Mononuclear cell (primary cell): ENCODE results near the gene ADSS2. TPM values are rescaled to one million over a fixed set of nuclear protein-coding genes. Genes with fewer than 3 reads are reported as not detected.
"Not testable (repeated sequence)": the region's sequence is repeated elsewhere in the genome, so short reads cannot be mapped to it uniquely, and the experiment has no call there.

Source experiments
- H3K27me3 ChIP-seq: 2 replicates; pipeline ENCODE4 v1.6.0; 2011; ENCODE audit warnings: low read length, control low read depth; ENCODE audit not compliant: insufficient read depth
- H3K4me1 ChIP-seq: 2 replicates; pipeline ENCODE4 v1.5.1; 2011; ENCODE audit warnings: mild to moderate bottlenecking, low read length, control low read depth; ENCODE audit not compliant: insufficient read depth
- H3K4me3 ChIP-seq: 2 replicates; pipeline ENCODE4 v1.5.1; 2011; ENCODE audit warnings: mild to moderate bottlenecking, low read length, moderate library complexity
- H3K9me3 ChIP-seq: 2 replicates; pipeline ENCODE4 v1.5.1; 2011; ENCODE audit warnings: low read depth, mild to moderate bottlenecking, control low read depth, low read length
- total RNA-seq: library from RNA; depleted of rRNA; stranded (reverse); fragments of >200 nt; gene quantifications from one replicate; pipeline ENCODE4 v1.2.3, GENCODE V29; 2012

ADSS2 gene
- total RNA-seq, 1 donor, result 40.6 TPM

GRCh38 chr1:244370060-244370637, 81.6 kb downstream of the ADSS2 start:
- Histone ChIP-seq H3K4me3 (no peak overlapping the region), H3K4me1 (peaks cover 4% of the 10 kb centered on the region), H3K27me3 (no peaks in the 10 kb centered on the region), H3K9me3 (no peaks in the 10 kb centered on the region)

GRCh38 chr1:244369256-244370057, 82.3 kb downstream of the ADSS2 start:
- H3K27me3 ChIP-seq, result no peaks in the 10 kb centered on the region
- no peaks in the 10 kb centered on the region for H3K9me3 ChIP-seq
- H3K4me1 ChIP-seq, result peaks cover 4% of the 10 kb centered on the region
- H3K4me3 ChIP-seq, result no peak overlapping the region

GRCh38 chr1:244368279-244368678, 83.4 kb downstream of the ADSS2 start:
- Histone ChIP-seq H3K4me1 (peaks cover 4% of the 10 kb centered on the region), H3K27me3 (no peaks in the 10 kb centered on the region)

GRCh38 chr1:244367399-244368114, 84.2 kb downstream of the ADSS2 start:
- Histone ChIP-seq H3K4me1 (peaks cover 4% of the 10 kb centered on the region), H3K9me3 (no peaks in the 10 kb centered on the region), H3K27me3 (no peaks in the 10 kb centered on the region), H3K4me3 (no peak overlapping the region)

More at GRCh38 chr1:244368279-244368678, 83.4 kb downstream of the ADSS2 start:
- Histone ChIP-seq H3K9me3 (no peaks in the 10 kb centered on the region), H3K4me3 (no peak overlapping the region)

GRCh38 chr1:244365809-244366208, 85.9 kb downstream of the ADSS2 start:
- H3K4me1 ChIP-seq, result peaks cover 4% of the 10 kb centered on the region
- no peaks in the 10 kb centered on the region for H3K9me3 ChIP-seq
- H3K4me3 ChIP-seq, result no peak overlapping the region
- H3K27me3 ChIP-seq, result no peaks in the 10 kb centered on the region

GRCh38 chr1:244365262-244365661, 86.4 kb downstream of the ADSS2 start:
- not testable (repeated sequence) for H3K4me1 ChIP-seq, H3K4me3 ChIP-seq, H3K9me3 ChIP-seq, H3K27me3 ChIP-seq

- Histone ChIP-seq H3K4me3 (no peak overlapping the region), H3K4me1 (peaks cover 3% of the 10 kb centered on the region), H3K9me3 (no peaks in the 10 kb centered on the region), H3K27me3 (no peaks in the 10 kb centered on the region)
Observed at GRCh38 chr1:244362476-244362875, 89.2 kb downstream of the ADSS2 start.

- H3K27me3 ChIP-seq, result no peaks in the 10 kb centered on the region
- no peaks in the 10 kb centered on the region for H3K9me3 ChIP-seq
- H3K4me3 ChIP-seq, result no peak overlapping the region
- peaks cover 3% of the 10 kb centered on the region for H3K4me1 ChIP-seq
Observed at GRCh38 chr1:244361764-244362473, 89.8 kb downstream of the ADSS2 start.

Other genes starting within 250 kb of the ADSS2 start
- 0.94 TPM for gene CATSPERE, start 9.4 kb upstream of the ADSS2 start, total RNA-seq
- gene DESI2, start 201.2 kb upstream of the ADSS2 start, total RNA-seq, result 22.1 TPM